Esophagus squamous epithelium (tissue), 5 donors: Measurements from ENCODE around the gene PGAM5. TPM values are rescaled to one million over a fixed set of nuclear protein-coding genes. Genes with fewer than 3 reads are reported as not detected.

Experiments used
- DNase-seq: peaks from one replicate; lab custom pipeline; 2025; lab: John Stamatoyannopoulos, UW
- H3K27ac ChIP-seq, 4 donors: fragments of 200-600 bp; sonication (generic); one replicate each; pipeline ENCODE4 v1.5.1; 2016 to 2019; ENCODE audit warnings: mild to moderate bottlenecking in 1 of 4
- H3K27me3 ChIP-seq, 4 donors: fragments of 200-600 bp; sonication (generic); 1 replicate in 3 of 4; 2 replicates in 1 of 4; pipeline versions ENCODE4 v1.5.1 to v1.6.0; 2017 to 2021; ENCODE audit warnings: antibody characterized with exemption in 1 of 4
- H3K36me3 ChIP-seq, 3 donors: fragments of 200-600 bp; sonication (generic); one replicate each; pipeline ENCODE4 v1.5.1; 2016 to 2019
- H3K4me1 ChIP-seq, 3 donors: fragments of 200-600 bp; sonication (generic); one replicate each; pipeline ENCODE4 v1.5.1; 2017 to 2019
- H3K4me3 ChIP-seq, 4 donors: fragments of 200-600 bp; sonication (generic); 1 replicate in 3 of 4; 2 replicates in 1 of 4; pipeline ENCODE4 v1.5.1; 2016 to 2019; ENCODE audit warnings: mild to moderate bottlenecking in 2 of 4, moderate library complexity in 1 of 4
- H3K9me3 ChIP-seq, 3 donors: fragments of 200-600 bp; sonication (generic); one replicate each; pipeline ENCODE4 v1.5.1; 2016 to 2019
- CTCF ChIP-seq, 6 experiments: fragments of 450-650 bp in 4 of 6; fragments of 200-600 bp in 2 of 6; sonication (generic) in 2 of 6; IDR thresholded peaks; one replicate each; pipeline ENCODE4 v1.5.1; 2016 to 2019; ENCODE audit warnings: antibody characterized with exemption in 6 of 6, mild to moderate bottlenecking in 4 of 6, moderate library complexity in 4 of 6
- POLR2A ChIP-seq, 4 donors: fragments of 450-650 bp; IDR thresholded peaks; one replicate each; pipeline ENCODE4 v1.6.1; 2017; ENCODE audit warnings: antibody characterized with exemption in 4 of 4, mild to moderate bottlenecking in 4 of 4, moderate library complexity in 3 of 4
- WGBS, 2 donors: methylation state at CpG; one replicate each; pipeline ENCODE4 v1.1.5; 2018; 5-methylcytosine and 5-hydroxymethylcytosine counted together
- intact Hi-C: fragments of 100-400 bp; cut with DNase I; formaldehyde crosslinking; loops from one replicate; pipeline ENCODE4 v1.15.0; 2022
- total RNA-seq, 4 donors: library from RNA; depleted of rRNA; stranded (reverse); fragments of >200 nt; gene quantifications; one replicate each; pipeline ENCODE4 v1.1.0, GENCODE V29; 2016
- donor health status: DM: yes; HTN: yes; CAD: no.

The PGAM5 gene
- total RNA-seq, 4 donors from 2014 or later, result 33.9 to 71.0 (median 39.9) TPM

GRCh38 chr12:132716356-132716755 is 5.7 kb downstream of the PGAM5 start:
- H3K4me1 ChIP-seq, result peaks cover 3 to 27% (median 17%) of the 10 kb centered on the region in 3 donors
- no peaks in the 10 kb centered on the region for H3K9me3 ChIP-seq
- H3K36me3 ChIP-seq, result peaks cover 19 to 68% (median 41%) of the 10 kb centered on the region in 3 donors
- intact Hi-C loops, result no loop called here
- no peak for DNase-seq
- 87 to 95% methylated on average over 9 to 11 of the region's 11 CpGs for WGBS, 2 donors
- no peak overlapping the region for H3K27ac ChIP-seq
- H3K4me3 ChIP-seq, result no peak overlapping the region
- H3K27me3 ChIP-seq, result no peaks in the 10 kb centered on the region
- TF ChIP-seq CTCF (IDR thresholded peaks at IDR 0.05), result no peak
- no peak for TF ChIP-seq POLR2A (IDR thresholded peaks at IDR 0.05)

GRCh38 chr12:132717011-132717410 is 6.4 kb downstream of the PGAM5 start:
- TF ChIP-seq POLR2A (IDR thresholded peaks at IDR 0.05), result no peak
- TF ChIP-seq CTCF (IDR thresholded peaks at IDR 0.05), result no peak

GRCh38 chr12:132717531-132718387 is 7.1 kb downstream of the PGAM5 start:
- intact Hi-C loops, result no loop called here
- Histone ChIP-seq H3K9me3 (no peaks in the 10 kb centered on the region), H3K27me3 (no peaks in the 10 kb centered on the region), H3K27ac (no peak overlapping the region), H3K4me3 (no peak overlapping the region), H3K4me1 (peaks cover 0 to 13% (median 6%) of the 10 kb centered on the region in 3 donors), H3K36me3 (peaks cover 21 to 82% (median 44%) of the 10 kb centered on the region in 3 donors)
- no peak for TF ChIP-seq POLR2A (IDR thresholded peaks at IDR 0.05)
- TF ChIP-seq CTCF (IDR thresholded peaks at IDR 0.05), result no peak
- DNase-seq, result no peak
- WGBS, 2 donors, result 95 to 98% methylated on average over 30 to 42 of the region's 61 CpGs

More at GRCh38 chr12:132717011-132717410, 6.4 kb downstream of the PGAM5 start:
- WGBS, 2 donors, result 40 to 80% methylated on average over 1 to 2 of the region's 17 CpGs
- H3K27ac ChIP-seq, result no peak overlapping the region
- intact Hi-C loops, result no loop called here
- no peak overlapping the region for H3K4me3 ChIP-seq
- peaks cover 0 to 21% (median 10%) of the 10 kb centered on the region in 3 donors for H3K4me1 ChIP-seq
- H3K27me3 ChIP-seq, result no peaks in the 10 kb centered on the region
- no peaks in the 10 kb centered on the region for H3K9me3 ChIP-seq
- no peak for DNase-seq
- H3K36me3 ChIP-seq, result peaks cover 21 to 75% (median 44%) of the 10 kb centered on the region in 3 donors

- Histone ChIP-seq H3K27ac (no peak overlapping the region), H3K27me3 (no peaks in the 10 kb centered on the region), H3K4me1 (peaks cover 0 to 4% (median 2%) of the 10 kb centered on the region in 3 donors), H3K36me3 (peaks cover 21 to 91% (median 44%) of the 10 kb centered on the region in 3 donors), H3K9me3 (no peaks in the 10 kb centered on the region), H3K4me3 (no peak overlapping the region)
- no peak for DNase-seq
- WGBS, 2 donors, result 80 to 83% methylated on average over 4 to 15 of the region's 21 CpGs
- intact Hi-C loops, result no loop called here
- TF ChIP-seq CTCF (IDR thresholded peaks at IDR 0.05), result no peak
- no peak for TF ChIP-seq POLR2A (IDR thresholded peaks at IDR 0.05)
Measured at GRCh38 chr12:132718644-132719043, 8.0 kb downstream of the PGAM5 start.
